HCEC 1CT (cell line): ENCODE results near the gene KCNC4.

ENCODE experiments used
- DNase-seq: peaks from one replicate; pipeline ENCODE4 v3.0.0-alpha.2; 2017

Gene KCNC4

GRCh38 chr1:110212169-110213142, 2.3 kb downstream of the KCNC4 start:
- no peak for DNase-seq

DNA sequence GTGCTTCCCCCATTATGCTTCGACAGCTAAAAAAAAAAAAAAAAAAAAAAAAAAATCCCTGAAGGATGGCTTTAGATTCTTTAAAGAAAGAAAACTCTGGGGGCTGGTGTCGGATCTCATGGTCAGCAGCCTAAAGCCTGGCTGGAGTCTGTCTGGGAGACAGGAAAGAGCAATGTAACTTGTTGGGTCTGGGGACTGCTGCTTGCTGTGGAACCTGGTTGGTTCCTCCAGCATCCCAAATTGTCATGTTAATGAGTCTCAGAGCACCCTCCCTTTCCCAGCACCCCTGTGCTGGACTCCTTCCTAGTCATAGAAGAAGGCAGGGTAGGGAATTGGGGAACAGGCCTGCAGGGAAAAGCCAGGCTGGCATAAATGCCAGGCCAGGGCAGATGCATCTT, 3.0 kb downstream of the KCNC4 start:
- no peak for DNase-seq

- no peak for DNase-seq
Measured at GRCh38 chr1:110214454-110215404, 4.6 kb downstream of the KCNC4 start.

DNA sequence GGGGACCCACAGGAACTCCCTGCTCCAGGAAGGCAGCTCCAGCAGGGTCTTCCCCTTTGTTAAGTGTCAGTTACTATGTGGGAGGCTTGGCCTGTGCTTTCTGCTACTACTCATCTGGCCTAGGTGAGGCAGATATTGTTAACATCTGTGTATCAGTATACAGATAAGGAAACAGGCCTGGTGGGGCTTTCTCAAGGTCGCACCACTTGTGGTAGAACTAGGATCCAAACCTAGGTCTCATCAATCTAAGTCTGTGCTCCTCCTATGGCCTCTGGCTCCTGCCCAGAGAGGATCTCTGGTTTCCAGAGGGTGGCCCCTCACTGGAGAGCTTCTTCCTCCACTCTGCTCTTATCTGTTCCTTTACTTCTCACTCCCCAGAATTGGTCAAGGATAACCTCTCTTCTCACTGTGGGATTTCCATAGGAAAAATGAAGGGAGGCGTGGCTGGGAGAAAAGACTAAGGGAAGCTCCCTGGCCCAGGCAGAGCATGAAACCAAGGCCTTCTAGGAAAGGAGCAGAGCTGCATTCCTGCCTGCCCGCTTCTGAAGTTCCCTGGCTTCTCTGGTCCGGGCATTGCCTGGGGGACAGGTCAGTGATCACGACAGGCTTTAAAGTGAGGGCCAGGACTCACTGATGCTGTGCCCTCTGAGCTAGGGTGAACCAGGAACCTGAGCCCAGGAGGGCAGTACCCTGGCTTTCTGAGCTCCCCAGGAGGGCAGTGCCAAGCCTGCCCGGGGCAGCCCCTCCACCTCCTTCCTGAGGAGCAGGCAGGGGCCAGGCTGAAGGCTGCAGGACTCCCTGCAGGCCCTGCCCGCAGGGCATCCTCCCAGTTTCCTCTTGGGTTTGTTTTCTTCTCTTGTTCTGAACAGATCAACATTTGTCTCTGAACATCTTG, 5.8 kb downstream of the KCNC4 start:
- no peak for DNase-seq

- DNase-seq: no peak
Measured at GRCh38 chr1:110216844-110217444, 6.8 kb downstream of the KCNC4 start.

GRCh38 chr1:110218137-110218536, 8.0 kb downstream of the KCNC4 start:
- no peak for DNase-seq

- DNase-seq: no peak
Measured at GRCh38 chr1:110218739-110219138, 8.6 kb downstream of the KCNC4 start.

- no peak for DNase-seq
Measured at GRCh38 chr1:110220324-110220723, 10.2 kb downstream of the KCNC4 start.

DNA sequence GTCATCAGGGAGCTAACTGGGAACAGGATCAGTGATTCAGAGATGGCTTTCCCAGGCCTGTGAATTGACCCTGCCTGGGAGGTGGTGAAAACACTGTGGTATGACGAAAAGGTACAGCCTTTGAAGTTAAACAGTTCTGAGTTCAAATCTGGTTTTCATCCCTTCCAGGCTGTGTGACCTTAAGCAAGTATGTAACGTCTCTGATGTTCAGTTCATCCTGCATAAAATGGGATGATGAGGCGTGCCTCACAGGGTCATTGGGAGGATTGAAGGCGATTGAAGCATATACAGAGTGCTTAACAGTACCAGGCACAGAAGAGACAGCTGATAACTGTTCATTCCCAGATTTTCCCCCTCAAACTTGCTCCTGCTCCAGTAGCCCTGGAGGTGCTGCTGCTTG, 11.0 kb downstream of the KCNC4 start:
- DNase-seq: no peak

DNA sequence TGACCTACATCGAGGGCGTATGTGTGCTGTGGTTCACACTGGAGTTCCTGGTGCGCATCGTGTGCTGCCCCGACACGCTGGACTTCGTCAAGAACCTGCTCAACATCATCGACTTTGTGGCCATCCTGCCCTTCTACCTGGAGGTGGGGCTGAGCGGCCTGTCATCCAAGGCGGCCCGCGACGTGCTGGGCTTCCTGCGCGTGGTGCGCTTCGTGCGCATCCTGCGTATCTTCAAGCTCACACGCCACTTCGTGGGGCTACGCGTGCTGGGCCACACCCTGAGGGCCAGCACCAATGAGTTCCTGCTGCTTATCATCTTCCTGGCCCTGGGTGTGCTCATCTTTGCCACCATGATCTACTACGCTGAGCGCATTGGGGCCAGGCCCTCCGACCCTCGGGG, 13.0 kb downstream of the KCNC4 start:
- no peak for DNase-seq

DNA sequence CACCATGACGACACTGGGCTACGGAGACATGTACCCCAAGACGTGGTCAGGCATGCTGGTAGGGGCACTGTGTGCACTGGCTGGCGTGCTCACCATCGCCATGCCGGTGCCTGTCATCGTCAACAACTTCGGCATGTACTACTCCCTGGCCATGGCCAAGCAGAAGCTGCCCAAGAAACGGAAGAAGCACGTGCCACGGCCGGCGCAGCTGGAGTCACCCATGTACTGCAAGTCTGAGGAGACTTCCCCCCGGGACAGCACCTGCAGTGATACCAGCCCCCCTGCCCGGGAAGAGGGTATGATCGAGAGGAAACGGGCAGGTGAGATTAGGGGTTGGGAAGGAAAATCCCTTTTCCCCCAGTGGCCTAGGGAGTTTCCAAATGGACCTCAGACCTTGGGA, 13.5 kb downstream of the KCNC4 start:
- DNase-seq: no peak

- no peak for DNase-seq
Measured at GRCh38 chr1:110224240-110224995, 14.3 kb downstream of the KCNC4 start.

- no peak for DNase-seq
Measured at GRCh38 chr1:110225212-110225611, 15.1 kb downstream of the KCNC4 start.

DNA sequence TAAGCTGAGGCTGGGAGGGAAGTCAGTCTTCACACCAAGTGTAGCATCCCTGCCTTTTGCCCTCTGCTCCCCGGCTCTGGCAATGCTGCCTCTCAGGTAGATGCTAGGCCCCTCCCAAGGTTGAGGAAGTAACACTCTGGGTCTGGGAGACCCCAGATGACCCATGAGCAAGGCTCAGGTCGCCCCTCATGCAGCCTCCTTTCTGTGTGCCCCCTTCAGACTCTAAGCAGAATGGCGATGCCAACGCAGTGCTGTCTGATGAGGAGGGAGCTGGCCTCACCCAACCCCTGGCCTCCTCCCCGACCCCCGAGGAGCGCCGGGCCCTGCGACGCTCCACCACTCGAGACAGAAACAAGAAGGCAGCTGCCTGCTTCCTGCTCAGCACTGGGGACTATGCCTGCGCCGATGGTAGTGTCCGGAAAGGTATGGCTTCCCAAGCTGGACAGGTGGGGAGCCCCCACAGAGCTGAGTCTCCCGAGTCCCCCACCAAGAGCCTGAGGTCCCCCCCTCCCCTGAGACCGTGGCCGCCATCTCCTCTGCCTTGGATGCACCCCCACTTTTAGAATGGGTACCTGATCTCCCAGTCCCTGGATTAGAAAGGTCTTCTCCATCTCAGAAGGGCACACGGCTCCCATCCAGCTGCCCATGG, 15.8 kb downstream of the KCNC4 start:
- no peak for DNase-seq

DNA sequence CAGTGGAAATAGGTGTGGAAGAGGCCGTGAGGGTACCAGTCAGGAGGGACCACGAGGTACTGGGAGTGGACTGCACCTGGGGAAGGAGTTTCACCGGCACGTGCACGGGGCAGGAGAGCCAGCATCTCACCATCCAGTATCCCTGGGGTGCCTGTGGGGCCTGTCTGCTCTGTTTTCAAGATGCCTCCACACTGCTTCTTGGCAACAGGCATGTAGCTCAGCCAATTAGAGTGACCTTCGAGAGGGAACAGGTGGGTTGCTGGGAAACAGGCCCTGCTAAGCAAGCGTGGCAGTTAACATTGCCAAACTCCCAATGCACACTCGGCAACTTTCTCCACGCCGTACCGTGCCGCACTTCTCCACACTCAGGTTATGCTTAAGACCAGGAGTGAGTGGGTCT, 17.7 kb downstream of the KCNC4 start:
- no peak for DNase-seq

GRCh38 chr1:110228381-110228780, 18.3 kb downstream of the KCNC4 start:
- no peak for DNase-seq

GRCh38 chr1:110228869-110229268, 18.8 kb downstream of the KCNC4 start:
- no peak for DNase-seq

- no peak for DNase-seq
Measured at GRCh38 chr1:110229348-110230001, 19.4 kb downstream of the KCNC4 start.

GRCh38 chr1:110230381-110231199, 20.5 kb downstream of the KCNC4 start:
- DNase-seq: no peak
